WTC11 (cell line): ENCODE results near the gene PRRT4.

ENCODE experiments used
- CREM ChIP-seq: sonication (generic); formaldehyde crosslinking; IDR thresholded peaks from 2 replicates; pipeline ENCODE4 v1.8.1; 2022; ENCODE audit warnings: mild to moderate bottlenecking, missing genetic modification reagents, moderate library complexity
- NR3C1 ChIP-seq: sonication (generic); formaldehyde crosslinking; conservative IDR thresholded peaks from 2 replicates; pipeline ENCODE4 v1.8.1; 2023; ENCODE audit warnings: low read depth, mild to moderate bottlenecking, missing genetic modification reagents
- STAT6 ChIP-seq: sonication (generic); formaldehyde crosslinking; conservative IDR thresholded peaks from 2 replicates; pipeline ENCODE4 v1.8.1; 2023; ENCODE audit warnings: mild to moderate bottlenecking, low read depth, missing genetic modification reagents, moderate library complexity
- TCF7 ChIP-seq: sonication (generic); formaldehyde crosslinking; IDR thresholded peaks from 2 replicates; pipeline ENCODE4 v1.8.0; 2022; ENCODE audit warnings: mild to moderate bottlenecking, low read depth, missing genetic modification reagents, moderate library complexity
- TEAD1 ChIP-seq: sonication (generic); formaldehyde crosslinking; IDR thresholded peaks from 2 replicates; pipeline ENCODE4 v1.8.0; 2022; ENCODE audit warnings: mild to moderate bottlenecking, missing genetic modification reagents
- USF2 ChIP-seq: sonication (generic); formaldehyde crosslinking; IDR thresholded peaks from 2 replicates; pipeline ENCODE4 v1.8.1; 2023; ENCODE audit warnings: mild to moderate bottlenecking, missing genetic modification reagents, moderate library complexity
- ZBTB21 ChIP-seq: sonication (generic); formaldehyde crosslinking; IDR thresholded peaks from 2 replicates; pipeline ENCODE4 v1.8.1; 2023; ENCODE audit warnings: mild to moderate bottlenecking, missing genetic modification reagents, borderline replicate concordance
- ZNF121 ChIP-seq: sonication (generic); formaldehyde crosslinking; IDR thresholded peaks from 2 replicates; pipeline ENCODE4 v1.8.0; 2023; ENCODE audit warnings: missing genetic modification reagents
- TF ChIP-seq, protein P1 (sequence below): fragments of 200-600 bp; IDR thresholded peaks from 2 replicates; pipeline ENCODE4 v1.8.0; 2022; ENCODE audit warnings: antibody characterized with exemption
- TF ChIP-seq, protein P2 (sequence below): sonication (generic); formaldehyde crosslinking; IDR thresholded peaks from 2 replicates; pipeline ENCODE4 v1.8.0; 2022; ENCODE audit warnings: mild to moderate bottlenecking, missing genetic modification reagents

DNA sequence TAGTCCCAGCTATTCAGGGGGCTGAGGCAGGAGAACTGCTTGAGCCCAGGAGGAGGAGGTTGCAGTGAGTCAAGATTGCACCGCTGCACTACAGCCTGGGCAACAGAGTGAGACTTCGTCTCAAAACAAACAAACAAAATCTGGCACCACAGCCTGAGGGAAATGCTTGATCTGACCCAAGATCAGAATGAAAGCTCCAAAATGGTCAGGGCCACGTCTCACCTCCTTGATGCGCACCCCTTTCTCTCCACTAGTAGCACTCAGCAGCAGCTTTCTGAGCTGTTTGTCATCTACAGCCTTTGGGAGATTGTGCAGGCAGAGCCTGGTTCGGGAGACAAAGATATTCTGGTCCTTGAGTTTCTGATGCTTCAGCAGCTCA is 40.5 kb downstream of the PRRT4 start:
- TF ChIP-seq, protein P1, sequence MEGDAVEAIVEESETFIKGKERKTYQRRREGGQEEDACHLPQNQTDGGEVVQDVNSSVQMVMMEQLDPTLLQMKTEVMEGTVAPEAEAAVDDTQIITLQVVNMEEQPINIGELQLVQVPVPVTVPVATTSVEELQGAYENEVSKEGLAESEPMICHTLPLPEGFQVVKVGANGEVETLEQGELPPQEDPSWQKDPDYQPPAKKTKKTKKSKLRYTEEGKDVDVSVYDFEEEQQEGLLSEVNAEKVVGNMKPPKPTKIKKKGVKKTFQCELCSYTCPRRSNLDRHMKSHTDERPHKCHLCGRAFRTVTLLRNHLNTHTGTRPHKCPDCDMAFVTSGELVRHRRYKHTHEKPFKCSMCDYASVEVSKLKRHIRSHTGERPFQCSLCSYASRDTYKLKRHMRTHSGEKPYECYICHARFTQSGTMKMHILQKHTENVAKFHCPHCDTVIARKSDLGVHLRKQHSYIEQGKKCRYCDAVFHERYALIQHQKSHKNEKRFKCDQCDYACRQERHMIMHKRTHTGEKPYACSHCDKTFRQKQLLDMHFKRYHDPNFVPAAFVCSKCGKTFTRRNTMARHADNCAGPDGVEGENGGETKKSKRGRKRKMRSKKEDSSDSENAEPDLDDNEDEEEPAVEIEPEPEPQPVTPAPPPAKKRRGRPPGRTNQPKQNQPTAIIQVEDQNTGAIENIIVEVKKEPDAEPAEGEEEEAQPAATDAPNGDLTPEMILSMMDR: no peak
- TF ChIP-seq STAT6 (CRISPR knock-in tag) (no peak), TEAD1 (CRISPR knock-in tag) (no peak), TCF7 (CRISPR knock-in tag) (no peak), CREM (CRISPR knock-in tag) (no peak), ZNF121 (CRISPR knock-in tag) (no peak), ZBTB21 (CRISPR knock-in tag) (no peak), NR3C1 (CRISPR knock-in tag) (no peak), USF2 (CRISPR knock-in tag) (no peak)
- TF ChIP-seq, protein P2, sequence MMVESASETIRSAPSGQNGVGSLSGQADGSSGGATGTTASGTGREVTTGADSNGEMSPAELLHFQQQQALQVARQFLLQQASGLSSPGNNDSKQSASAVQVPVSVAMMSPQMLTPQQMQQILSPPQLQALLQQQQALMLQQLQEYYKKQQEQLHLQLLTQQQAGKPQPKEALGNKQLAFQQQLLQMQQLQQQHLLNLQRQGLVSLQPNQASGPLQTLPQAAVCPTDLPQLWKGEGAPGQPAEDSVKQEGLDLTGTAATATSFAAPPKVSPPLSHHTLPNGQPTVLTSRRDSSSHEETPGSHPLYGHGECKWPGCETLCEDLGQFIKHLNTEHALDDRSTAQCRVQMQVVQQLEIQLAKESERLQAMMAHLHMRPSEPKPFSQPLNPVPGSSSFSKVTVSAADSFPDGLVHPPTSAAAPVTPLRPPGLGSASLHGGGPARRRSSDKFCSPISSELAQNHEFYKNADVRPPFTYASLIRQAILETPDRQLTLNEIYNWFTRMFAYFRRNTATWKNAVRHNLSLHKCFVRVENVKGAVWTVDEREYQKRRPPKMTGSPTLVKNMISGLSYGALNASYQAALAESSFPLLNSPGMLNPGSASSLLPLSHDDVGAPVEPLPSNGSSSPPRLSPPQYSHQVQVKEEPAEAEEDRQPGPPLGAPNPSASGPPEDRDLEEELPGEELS: no peak
